Thyroid gland (tissue), 4 donors: ENCODE results near the gene SPATA12.

Source experiments
- CTCF ChIP-seq, 6 experiments: fragments of 200-600 bp in 3 of 6; fragments of 450-650 bp in 3 of 6; sonication (generic) in 3 of 6; IDR thresholded peaks; one replicate each; pipeline ENCODE4 v1.5.1; 2016 to 2019; ENCODE audit warnings: antibody characterized with exemption in 6 of 6, mild to moderate bottlenecking in 2 of 6, inconsistent platforms in 1 of 6, moderate library complexity in 1 of 6
- POLR2A ChIP-seq, 2 donors: fragments of 450-650 bp; IDR thresholded peaks; one replicate each; pipeline ENCODE4 v1.6.1; 2017; ENCODE audit warnings: antibody characterized with exemption in 2 of 2, mild to moderate bottlenecking in 2 of 2, moderate library complexity in 1 of 2

GRCh38 chr3:57041674-57042073, 18.8 kb upstream of the SPATA12 start:
- no peak for TF ChIP-seq POLR2A (IDR thresholded peaks at IDR 0.05)
- no peak for TF ChIP-seq CTCF (IDR thresholded peaks at IDR 0.05)
